ENCODE data around the gene ENTPD1.

ENTPD1 gene

DNA sequence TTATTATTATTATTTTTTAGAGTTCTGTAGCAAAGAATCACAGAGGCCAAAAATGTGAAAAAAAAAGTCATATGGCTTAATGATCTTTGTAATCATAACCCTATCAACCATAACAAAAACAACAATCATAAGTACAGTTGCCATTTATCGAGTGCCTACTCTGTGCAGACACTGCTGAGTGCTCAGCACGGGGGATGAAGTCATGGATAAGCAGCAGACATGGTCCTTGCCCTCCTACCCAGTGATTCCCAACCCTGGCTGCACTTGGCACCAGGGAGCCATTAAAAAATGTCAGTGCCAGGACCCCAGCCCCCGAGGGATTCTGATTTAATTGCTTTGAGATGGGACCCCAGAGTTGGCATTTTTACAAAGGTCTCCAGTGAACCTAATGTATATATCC is 38.2 kb downstream of the ENTPD1 start:
- no peaks in the 10 kb centered on the region for H4K20me1 ChIP-seq (ENCODE audit: insufficient read depth, low read length)
- H3K9ac ChIP-seq (ENCODE audit: low read depth, low read length), result no peak overlapping the region
- DNase-seq, result no peak
- no peak overlapping the region for H3K4me2 ChIP-seq (ENCODE audit: insufficient read depth, low read length)
- H2AFZ ChIP-seq (ENCODE audit: low read depth, low read length), result no peak overlapping the region
- H3K4me1 ChIP-seq (ENCODE audit: insufficient read depth, low read length), result no peaks in the 10 kb centered on the region
- no peaks in the 10 kb centered on the region for H3K79me2 ChIP-seq (ENCODE audit: insufficient read depth, low read length)
- no peak for ATAC-seq (ENCODE audit: insufficient read depth, low read depth)
- H3K36me3 ChIP-seq (ENCODE audit: insufficient read depth, low read length), result no peaks in the 10 kb centered on the region
- peaks cover 8% of the 10 kb centered on the region for H3K27me3 ChIP-seq (ENCODE audit: insufficient read depth, low read length, poor library complexity)
- no peak overlapping the region for H3K27ac ChIP-seq (ENCODE audit: low read length)
- no peak overlapping the region for H3K4me3 ChIP-seq (ENCODE audit: low read depth in 1 of 2, low read length in 2 of 2)
- TF ChIP-seq, protein P1, sequence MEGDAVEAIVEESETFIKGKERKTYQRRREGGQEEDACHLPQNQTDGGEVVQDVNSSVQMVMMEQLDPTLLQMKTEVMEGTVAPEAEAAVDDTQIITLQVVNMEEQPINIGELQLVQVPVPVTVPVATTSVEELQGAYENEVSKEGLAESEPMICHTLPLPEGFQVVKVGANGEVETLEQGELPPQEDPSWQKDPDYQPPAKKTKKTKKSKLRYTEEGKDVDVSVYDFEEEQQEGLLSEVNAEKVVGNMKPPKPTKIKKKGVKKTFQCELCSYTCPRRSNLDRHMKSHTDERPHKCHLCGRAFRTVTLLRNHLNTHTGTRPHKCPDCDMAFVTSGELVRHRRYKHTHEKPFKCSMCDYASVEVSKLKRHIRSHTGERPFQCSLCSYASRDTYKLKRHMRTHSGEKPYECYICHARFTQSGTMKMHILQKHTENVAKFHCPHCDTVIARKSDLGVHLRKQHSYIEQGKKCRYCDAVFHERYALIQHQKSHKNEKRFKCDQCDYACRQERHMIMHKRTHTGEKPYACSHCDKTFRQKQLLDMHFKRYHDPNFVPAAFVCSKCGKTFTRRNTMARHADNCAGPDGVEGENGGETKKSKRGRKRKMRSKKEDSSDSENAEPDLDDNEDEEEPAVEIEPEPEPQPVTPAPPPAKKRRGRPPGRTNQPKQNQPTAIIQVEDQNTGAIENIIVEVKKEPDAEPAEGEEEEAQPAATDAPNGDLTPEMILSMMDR (IDR thresholded peaks at IDR 0.05; ENCODE audit: borderline replicate concordance, extremely low read depth, low read length, poor library complexity, severe bottlenecking), result no peak
- TF ChIP-seq EZH2 (IDR thresholded peaks at IDR 0.05; ENCODE audit: borderline replicate concordance, low read depth, low read length, severe bottlenecking), result no peak
- no peaks in the 10 kb centered on the region for H3K9me3 ChIP-seq (ENCODE audit: insufficient read depth, low read length, severe bottlenecking)

- DNase-seq, result no peak
- Histone ChIP-seq H3K4me1 (ENCODE audit: insufficient read depth, low read length) (no peaks in the 10 kb centered on the region), H3K9me3 (ENCODE audit: insufficient read depth, low read length, severe bottlenecking) (no peaks in the 10 kb centered on the region), H3K36me3 (ENCODE audit: insufficient read depth, low read length) (no peaks in the 10 kb centered on the region), H3K9ac (ENCODE audit: low read depth, low read length) (no peak overlapping the region), H4K20me1 (ENCODE audit: insufficient read depth, low read length) (no peaks in the 10 kb centered on the region), H3K4me2 (ENCODE audit: insufficient read depth, low read length) (no peak overlapping the region), H3K79me2 (ENCODE audit: insufficient read depth, low read length) (no peaks in the 10 kb centered on the region), H3K27me3 (ENCODE audit: insufficient read depth, low read length, poor library complexity) (peaks cover 3% of the 10 kb centered on the region), H2AFZ (ENCODE audit: low read depth, low read length) (no peak overlapping the region), H3K4me3 (ENCODE audit: low read depth in 1 of 2, low read length in 2 of 2) (no peak overlapping the region), H3K27ac (ENCODE audit: low read length) (no peak overlapping the region)
- no peak for ATAC-seq (ENCODE audit: insufficient read depth, low read depth)
- no peak for TF ChIP-seq EZH2 (IDR thresholded peaks at IDR 0.05; ENCODE audit: borderline replicate concordance, low read depth, low read length, severe bottlenecking)
- TF ChIP-seq, protein P1 (IDR thresholded peaks at IDR 0.05; ENCODE audit: borderline replicate concordance, extremely low read depth, low read length, poor library complexity, severe bottlenecking), result no peak
Observed at GRCh38 chr10:95795602-95796001, 39.6 kb downstream of the ENTPD1 start.

GRCh38 chr10:95796504-95796903 is 40.5 kb downstream of the ENTPD1 start:
- DNase-seq, result no peak
- Histone ChIP-seq H3K4me1 (ENCODE audit: insufficient read depth, low read length) (no peaks in the 10 kb centered on the region), H3K9me3 (ENCODE audit: insufficient read depth, low read length, severe bottlenecking) (no peaks in the 10 kb centered on the region), H2AFZ (ENCODE audit: low read depth, low read length) (no peak overlapping the region), H3K36me3 (ENCODE audit: insufficient read depth, low read length) (no peaks in the 10 kb centered on the region), H3K4me3 (ENCODE audit: low read depth in 1 of 2, low read length in 2 of 2) (no peak overlapping the region), H3K27me3 (ENCODE audit: insufficient read depth, low read length, poor library complexity) (peaks cover 3% of the 10 kb centered on the region), H3K79me2 (ENCODE audit: insufficient read depth, low read length) (no peaks in the 10 kb centered on the region), H4K20me1 (ENCODE audit: insufficient read depth, low read length) (no peaks in the 10 kb centered on the region), H3K4me2 (ENCODE audit: insufficient read depth, low read length) (no peak overlapping the region), H3K9ac (ENCODE audit: low read depth, low read length) (no peak overlapping the region), H3K27ac (ENCODE audit: low read length) (no peak overlapping the region)
- TF ChIP-seq, protein P1 (IDR thresholded peaks at IDR 0.05; ENCODE audit: borderline replicate concordance, extremely low read depth, low read length, poor library complexity, severe bottlenecking), result no peak
- TF ChIP-seq EZH2 (IDR thresholded peaks at IDR 0.05; ENCODE audit: borderline replicate concordance, low read depth, low read length, severe bottlenecking), result no peak
- ATAC-seq (ENCODE audit: insufficient read depth, low read depth), result no peak
